ENCODE results near the gene XRCC3.

Gene XRCC3

GRCh38 chr14:103715052-103716000 lies at the start of gene XRCC3, which contains the start of gene ZFYVE21:
XRCC3 (minus strand) TSS chr14:103715451; CDS start chr14:103711087, 4,364 bp downstream.
ZFYVE21 (plus strand) TSS chr14:103715810; CDS start chr14:103715842, 32 bp downstream.
- DNase-seq = peak; percentile 100

- no peak for DNase-seq
Observed at GRCh38 chr14:103763730-103764488, 48.7 kb upstream of the XRCC3 start.

- no peak for DNase-seq
Observed at GRCh38 chr14:103762541-103762940, 47.3 kb upstream of the XRCC3 start.

GRCh38 chr14:103762036-103762435 lies 46.8 kb upstream of the XRCC3 start:
- DNase-seq = no peak

- DNase-seq = no peak
Observed at GRCh38 chr14:103758059-103758776, 43.0 kb upstream of the XRCC3 start.

- no peak for DNase-seq
Observed at GRCh38 chr14:103755060-103755459, 39.8 kb upstream of the XRCC3 start.

- DNase-seq = no peak
Observed at GRCh38 chr14:103753774-103754173, 38.5 kb upstream of the XRCC3 start.

- DNase-seq = no peak
Observed at GRCh38 chr14:103749860-103750259, 34.6 kb upstream of the XRCC3 start.

- DNase-seq = no peak
Observed at GRCh38 chr14:103749452-103749851, 34.2 kb upstream of the XRCC3 start.

GRCh38 chr14:103748534-103748857 lies 33.2 kb upstream of the XRCC3 start:
- DNase-seq = no peak

GRCh38 chr14:103746701-103747100 lies 31.4 kb upstream of the XRCC3 start:
- DNase-seq = no peak

GRCh38 chr14:103745424-103745823 lies 30.2 kb upstream of the XRCC3 start:
- no peak for DNase-seq

GRCh38 chr14:103744621-103745395 lies 29.6 kb upstream of the XRCC3 start:
- no peak for DNase-seq

- no peak for DNase-seq
Observed at GRCh38 chr14:103743691-103744090, 28.4 kb upstream of the XRCC3 start.

- no peak for DNase-seq
Observed at GRCh38 chr14:103742499-103743255, 27.4 kb upstream of the XRCC3 start.

- no peak for DNase-seq
Observed at GRCh38 chr14:103741876-103742275, 26.6 kb upstream of the XRCC3 start.

GRCh38 chr14:103740991-103741689 lies 25.9 kb upstream of the XRCC3 start:
- no peak for DNase-seq

GRCh38 chr14:103739793-103740501 lies 24.7 kb upstream of the XRCC3 start:
- no peak for DNase-seq

- no peak for DNase-seq
Observed at GRCh38 chr14:103739466-103739792, 24.2 kb upstream of the XRCC3 start.

- DNase-seq = no peak
Observed at GRCh38 chr14:103738701-103739451, 23.6 kb upstream of the XRCC3 start.
